ENCODE measurements around the gene SKP2. TPM values are rescaled to one million over a fixed set of nuclear protein-coding genes. Genes with fewer than 3 reads are reported as not detected.

Gene SKP2
- total and polyA plus RNA-seq, 5 donors from 2014 or later, result 13.9 to 22.8 (median 21.1) TPM

- H3K27me3 ChIP-seq (ENCODE audit: control insufficient read depth, insufficient read depth, low read length), result no peaks in the 10 kb centered on the region
- no peak overlapping the region for H3K4me3 Mint-ChIP-seq
- no peaks in the 10 kb centered on the region for H3K27me3 Mint-ChIP-seq
- H3K36me3 ChIP-seq (ENCODE audit: control insufficient read depth, insufficient read depth, low read length), result peaks cover 19% of the 10 kb centered on the region
- ATAC-seq (ENCODE audit: low read depth in 2 of 2) (no peak), DNase-seq (no peak)
- no peak overlapping the region for H3K27ac ChIP-seq (ENCODE audit: insufficient read depth, low read length, poor library complexity, severe bottlenecking)
- no peaks in the 10 kb centered on the region for H3K9me3 ChIP-seq (ENCODE audit: control insufficient read depth in 2 of 2, low read length in 2 of 2)
- no peaks in the 10 kb centered on the region for H3K4me1 ChIP-seq (ENCODE audit: control insufficient read depth, insufficient read depth, low read length, poor library complexity, severe bottlenecking)
- no peak overlapping the region for H3K27ac Mint-ChIP-seq
- H3K4me3 ChIP-seq (ENCODE audit: low read depth, low read length), result no peak overlapping the region
- H3K36me3 Mint-ChIP-seq, result peaks cover 56% of the 10 kb centered on the region
- H3K9me3 Mint-ChIP-seq, result peaks cover 0 to 4% (median 0%) of the 10 kb centered on the region in 7 donors
- H3K4me1 Mint-ChIP-seq, result peaks cover 0 to 5% (median 3%) of the 10 kb centered on the region in 4 donors
These were observed 50.6 kb downstream of the SKP2 start for GRCh38 chr5:36202521-36202961.

DNA sequence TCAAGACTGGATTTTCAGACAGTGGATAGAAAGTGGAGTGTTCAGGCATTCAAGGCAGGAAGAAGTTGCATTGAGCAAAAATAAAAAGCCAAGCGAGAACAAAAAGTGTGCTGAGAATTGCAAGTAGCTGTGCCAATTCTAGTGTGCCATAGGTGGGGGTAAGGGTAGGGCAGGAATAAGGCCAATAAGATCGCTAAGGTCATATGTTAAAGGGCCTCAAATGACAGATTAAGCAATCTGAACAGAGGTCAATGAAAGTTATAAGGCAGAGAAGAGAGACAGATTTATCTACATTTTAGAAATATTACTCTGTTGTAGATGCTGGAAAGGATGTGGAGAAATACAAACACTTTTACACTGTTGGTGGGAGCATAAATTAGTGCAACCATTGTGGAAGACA lies 53.4 kb downstream of the SKP2 start:
- H3K9me3 ChIP-seq (ENCODE audit: control insufficient read depth in 2 of 2, low read length in 2 of 2), result no peaks in the 10 kb centered on the region
- no peak overlapping the region for H3K4me3 Mint-ChIP-seq
- peaks cover 0 to 5% (median 3%) of the 10 kb centered on the region in 4 donors for H3K4me1 Mint-ChIP-seq
- no peak overlapping the region for H3K27ac ChIP-seq (ENCODE audit: insufficient read depth, low read length, poor library complexity, severe bottlenecking)
- peak overlapping the region in 1 of 3 donors; percentile 79 for H3K27ac Mint-ChIP-seq
- peaks cover 17% of the 10 kb centered on the region for H3K36me3 ChIP-seq (ENCODE audit: control insufficient read depth, insufficient read depth, low read length)
- no peak overlapping the region for H3K4me3 ChIP-seq (ENCODE audit: low read depth, low read length)
- H3K36me3 Mint-ChIP-seq, result peaks cover 45% of the 10 kb centered on the region
- DNase-seq (no peak), ATAC-seq (ENCODE audit: low read depth in 2 of 2) (no peak)
- no peaks in the 10 kb centered on the region for H3K27me3 Mint-ChIP-seq
- peaks cover 0 to 4% (median 0%) of the 10 kb centered on the region in 7 donors for H3K9me3 Mint-ChIP-seq
- H3K27me3 ChIP-seq (ENCODE audit: control insufficient read depth, insufficient read depth, low read length), result no peaks in the 10 kb centered on the region
- H3K4me1 ChIP-seq (ENCODE audit: control insufficient read depth, insufficient read depth, low read length, poor library complexity, severe bottlenecking), result no peaks in the 10 kb centered on the region

- H3K4me3 ChIP-seq (ENCODE audit: low read depth, low read length), result no peak overlapping the region
- H3K4me3 Mint-ChIP-seq, result no peak overlapping the region
- no peaks in the 10 kb centered on the region for H3K27me3 ChIP-seq (ENCODE audit: control insufficient read depth, insufficient read depth, low read length)
- H3K36me3 ChIP-seq (ENCODE audit: control insufficient read depth, insufficient read depth, low read length), result peaks cover 14% of the 10 kb centered on the region
- ATAC-seq (ENCODE audit: low read depth in 2 of 2) (no peak), DNase-seq (no peak)
- H3K4me1 ChIP-seq (ENCODE audit: control insufficient read depth, insufficient read depth, low read length, poor library complexity, severe bottlenecking), result no peaks in the 10 kb centered on the region
- no peak overlapping the region for H3K27ac ChIP-seq (ENCODE audit: insufficient read depth, low read length, poor library complexity, severe bottlenecking)
- peaks cover 44% of the 10 kb centered on the region for H3K36me3 Mint-ChIP-seq
- no peaks in the 10 kb centered on the region for H3K27me3 Mint-ChIP-seq
- peaks cover 0 to 4% (median 0%) of the 10 kb centered on the region in 7 donors for H3K9me3 Mint-ChIP-seq
- no peaks in the 10 kb centered on the region for H3K9me3 ChIP-seq (ENCODE audit: control insufficient read depth in 2 of 2, low read length in 2 of 2)
- H3K4me1 Mint-ChIP-seq, result peaks cover 0 to 5% (median 2%) of the 10 kb centered on the region in 4 donors
- no peak overlapping the region for H3K27ac Mint-ChIP-seq
These were observed 55.0 kb downstream of the SKP2 start for GRCh38 chr5:36206913-36207312.

- Mint-ChIP-seq H3K4me1 (no peaks in the 10 kb centered on the region), H3K27ac (no peak overlapping the region), H3K4me3 (no peak overlapping the region), H3K9me3 (peaks cover 0 to 4% (median 0%) of the 10 kb centered on the region in 7 donors), H3K36me3 (peaks cover 38% of the 10 kb centered on the region), H3K27me3 (no peaks in the 10 kb centered on the region)
- no peaks in the 10 kb centered on the region for H3K27me3 ChIP-seq (ENCODE audit: control insufficient read depth, insufficient read depth, low read length)
- no peak for DNase-seq
- H3K36me3 ChIP-seq (ENCODE audit: control insufficient read depth, insufficient read depth, low read length), result peaks cover 16% of the 10 kb centered on the region
- ATAC-seq (ENCODE audit: low read depth in 2 of 2), result no peak
- no peaks in the 10 kb centered on the region for H3K4me1 ChIP-seq (ENCODE audit: control insufficient read depth, insufficient read depth, low read length, poor library complexity, severe bottlenecking)
- H3K4me3 ChIP-seq (ENCODE audit: low read depth, low read length), result no peak overlapping the region
- no peak overlapping the region for H3K27ac ChIP-seq (ENCODE audit: insufficient read depth, low read length, poor library complexity, severe bottlenecking)
- H3K9me3 ChIP-seq (ENCODE audit: control insufficient read depth in 2 of 2, low read length in 2 of 2), result no peaks in the 10 kb centered on the region
These were observed 56.9 kb downstream of the SKP2 start for GRCh38 chr5:36208786-36209185.

- no peaks in the 10 kb centered on the region for H3K4me1 Mint-ChIP-seq
- H3K27me3 ChIP-seq (ENCODE audit: control insufficient read depth, insufficient read depth, low read length), result no peaks in the 10 kb centered on the region
- H3K4me3 ChIP-seq (ENCODE audit: low read depth, low read length), result no peak overlapping the region
- H3K36me3 ChIP-seq (ENCODE audit: control insufficient read depth, insufficient read depth, low read length), result peaks cover 15% of the 10 kb centered on the region
- H3K4me1 ChIP-seq (ENCODE audit: control insufficient read depth, insufficient read depth, low read length, poor library complexity, severe bottlenecking), result no peaks in the 10 kb centered on the region
- no peaks in the 10 kb centered on the region for H3K27me3 Mint-ChIP-seq
- H3K9me3 Mint-ChIP-seq, result peaks cover 0 to 4% (median 0%) of the 10 kb centered on the region in 7 donors
- H3K27ac ChIP-seq (ENCODE audit: insufficient read depth, low read length, poor library complexity, severe bottlenecking), result no peak overlapping the region
- no peaks in the 10 kb centered on the region for H3K9me3 ChIP-seq (ENCODE audit: control insufficient read depth in 2 of 2, low read length in 2 of 2)
- H3K4me3 Mint-ChIP-seq, result no peak overlapping the region
- H3K27ac Mint-ChIP-seq, result no peak overlapping the region
- no peak for DNase-seq
- ATAC-seq (ENCODE audit: low read depth in 2 of 2), result no peak
- H3K36me3 Mint-ChIP-seq, result peaks cover 37% of the 10 kb centered on the region
These were observed 57.8 kb downstream of the SKP2 start for GRCh38 chr5:36209664-36210063.

- no peaks in the 10 kb centered on the region for H3K9me3 Mint-ChIP-seq
- H3K27ac Mint-ChIP-seq, result no peak overlapping the region
- Histone ChIP-seq H3K36me3 (ENCODE audit: control insufficient read depth, insufficient read depth, low read length) (peaks cover 29% of the 10 kb centered on the region), H3K4me1 (ENCODE audit: control insufficient read depth, insufficient read depth, low read length, poor library complexity, severe bottlenecking) (no peaks in the 10 kb centered on the region), H3K9me3 (ENCODE audit: control insufficient read depth in 2 of 2, low read length in 2 of 2) (no peaks in the 10 kb centered on the region), H3K27me3 (ENCODE audit: control insufficient read depth, insufficient read depth, low read length) (no peaks in the 10 kb centered on the region), H3K27ac (ENCODE audit: insufficient read depth, low read length, poor library complexity, severe bottlenecking) (no peak overlapping the region), H3K4me3 (ENCODE audit: low read depth, low read length) (no peak overlapping the region)
- DNase-seq, result no peak
- peaks cover 26% of the 10 kb centered on the region for H3K36me3 Mint-ChIP-seq
- no peaks in the 10 kb centered on the region for H3K27me3 Mint-ChIP-seq
- H3K4me3 Mint-ChIP-seq, result no peak overlapping the region
- ATAC-seq (ENCODE audit: low read depth in 2 of 2), result no peak
- H3K4me1 Mint-ChIP-seq, result peaks cover 0 to 2% (median 0%) of the 10 kb centered on the region in 4 donors
These were observed 62.5 kb downstream of the SKP2 start for GRCh38 chr5:36214436-36214835.

- ATAC-seq (ENCODE audit: low read depth in 2 of 2), result no peak
- Histone ChIP-seq H3K27me3 (ENCODE audit: control insufficient read depth, insufficient read depth, low read length) (no peaks in the 10 kb centered on the region), H3K27ac (ENCODE audit: insufficient read depth, low read length, poor library complexity, severe bottlenecking) (no peak overlapping the region), H3K4me1 (ENCODE audit: control insufficient read depth, insufficient read depth, low read length, poor library complexity, severe bottlenecking) (no peaks in the 10 kb centered on the region), H3K9me3 (ENCODE audit: control insufficient read depth in 2 of 2, low read length in 2 of 2) (no peaks in the 10 kb centered on the region), H3K36me3 (ENCODE audit: control insufficient read depth, insufficient read depth, low read length) (peaks cover 31% of the 10 kb centered on the region), H3K4me3 (ENCODE audit: low read depth, low read length) (no peak overlapping the region)
- Mint-ChIP-seq H3K27ac (no peak overlapping the region), H3K4me1 (peaks cover 0 to 2% (median 0%) of the 10 kb centered on the region in 4 donors), H3K27me3 (no peaks in the 10 kb centered on the region), H3K9me3 (no peaks in the 10 kb centered on the region), H3K4me3 (no peak overlapping the region), H3K36me3 (peaks cover 29% of the 10 kb centered on the region)
- DNase-seq, result no peak
These were observed 64.0 kb downstream of the SKP2 start for GRCh38 chr5:36215910-36216309.

- Mint-ChIP-seq H3K9me3 (no peaks in the 10 kb centered on the region), H3K36me3 (peaks cover 32% of the 10 kb centered on the region), H3K27ac (peak overlapping the region in 1 of 3 donors; percentile 18), H3K4me3 (no peak overlapping the region), H3K4me1 (peaks cover 0 to 2% (median 0%) of the 10 kb centered on the region in 4 donors), H3K27me3 (no peaks in the 10 kb centered on the region)
- DNase-seq (no peak), ATAC-seq (ENCODE audit: low read depth in 2 of 2) (no peak)
- no peaks in the 10 kb centered on the region for H3K27me3 ChIP-seq (ENCODE audit: control insufficient read depth, insufficient read depth, low read length)
- no peaks in the 10 kb centered on the region for H3K9me3 ChIP-seq (ENCODE audit: control insufficient read depth in 2 of 2, low read length in 2 of 2)
- peaks cover 35% of the 10 kb centered on the region for H3K36me3 ChIP-seq (ENCODE audit: control insufficient read depth, insufficient read depth, low read length)
- no peak overlapping the region for H3K4me3 ChIP-seq (ENCODE audit: low read depth, low read length)
- no peaks in the 10 kb centered on the region for H3K4me1 ChIP-seq (ENCODE audit: control insufficient read depth, insufficient read depth, low read length, poor library complexity, severe bottlenecking)
- H3K27ac ChIP-seq (ENCODE audit: insufficient read depth, low read length, poor library complexity, severe bottlenecking), result no peak overlapping the region
These were observed 65.7 kb downstream of the SKP2 start for GRCh38 chr5:36217567-36217966.

All from CD4-positive, CD25-positive, alpha-beta regulatory T cell (primary cell).